Activated CD4-positive, alpha-beta T cell treated with anti-CD3 and anti-CD28 coated beads for 1 hour (primary cell): ENCODE measurements around the gene ANXA9.

Experiments
- DNase-seq: peaks from one replicate; pipeline ENCODE4 v3.0.0-alpha.2; 2020

Gene ANXA9

DNA sequence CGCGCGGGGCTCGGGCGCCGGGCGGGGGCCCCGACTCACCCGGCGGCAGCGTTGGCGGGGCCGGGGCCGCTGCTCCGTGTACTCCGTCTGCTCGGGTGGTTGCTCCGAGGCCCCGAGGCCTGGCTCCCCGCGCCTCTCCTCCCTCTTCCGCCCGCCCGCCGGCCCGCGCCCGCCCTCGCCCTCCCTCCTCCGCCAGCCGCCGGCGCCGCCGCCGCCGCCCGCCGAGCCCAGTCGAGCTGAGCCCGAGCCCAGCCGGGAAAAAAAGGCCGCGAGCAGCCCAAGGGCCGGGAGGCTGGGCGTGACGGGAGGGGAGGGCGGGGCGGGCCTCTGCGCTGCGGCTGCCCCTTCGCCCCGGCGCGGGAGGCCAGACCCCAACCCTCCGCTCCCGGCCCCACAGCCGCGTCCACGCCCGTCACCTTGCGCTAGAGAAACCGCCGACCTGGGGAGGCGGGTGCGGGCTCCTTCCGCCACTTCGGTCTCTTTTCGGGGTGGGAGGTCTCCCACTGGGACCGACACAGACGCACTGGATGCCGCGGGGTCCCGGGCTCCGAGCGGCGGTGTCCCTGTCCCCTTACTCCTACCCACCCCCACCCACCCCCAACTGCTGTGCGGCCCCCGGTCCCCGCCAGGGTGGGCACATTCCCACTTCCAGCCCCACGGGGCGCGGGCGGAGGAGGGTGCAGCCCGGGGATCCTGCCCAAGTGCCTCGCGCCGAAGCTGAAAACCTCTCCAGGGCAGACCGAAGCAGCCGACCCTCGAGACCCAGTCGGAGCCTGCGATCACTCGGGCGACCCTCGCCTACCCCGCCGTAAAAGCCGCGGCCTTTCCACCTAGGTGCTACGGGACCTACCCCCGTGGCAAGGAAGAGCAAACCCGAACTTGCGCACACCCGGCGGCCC, 7.3 kb upstream of the ANXA9 start, which contains the start of gene CERS2:
Gene CERS2 (minus strand): TSS at position 256 of the 899 bp plus-strand sequence. CDS start 5,745 bp downstream, outside the sequence.
- DNase-seq, result peak; percentile 66

DNA sequence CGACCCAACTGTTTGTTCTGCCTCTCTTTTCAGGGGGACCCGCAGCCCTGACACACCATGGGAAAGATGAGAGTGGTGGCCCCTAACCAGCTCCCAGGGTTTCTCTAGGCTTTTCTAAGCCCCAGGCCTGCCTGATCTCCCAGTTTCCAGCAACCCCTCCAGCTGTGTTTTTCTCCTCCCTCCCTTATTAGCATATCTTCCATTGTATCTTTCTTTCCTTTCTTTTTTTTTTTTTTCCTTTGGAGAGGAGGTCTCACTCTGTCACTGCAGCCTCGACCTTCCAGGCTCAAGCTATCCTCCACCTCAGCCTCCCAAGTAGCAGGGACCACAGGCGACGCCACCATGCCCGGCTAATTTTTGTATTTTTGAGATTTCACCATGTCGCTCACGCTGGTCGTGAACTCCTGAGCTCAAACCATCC, 5.7 kb upstream of the ANXA9 start:
- DNase-seq, result no peak

DNA sequence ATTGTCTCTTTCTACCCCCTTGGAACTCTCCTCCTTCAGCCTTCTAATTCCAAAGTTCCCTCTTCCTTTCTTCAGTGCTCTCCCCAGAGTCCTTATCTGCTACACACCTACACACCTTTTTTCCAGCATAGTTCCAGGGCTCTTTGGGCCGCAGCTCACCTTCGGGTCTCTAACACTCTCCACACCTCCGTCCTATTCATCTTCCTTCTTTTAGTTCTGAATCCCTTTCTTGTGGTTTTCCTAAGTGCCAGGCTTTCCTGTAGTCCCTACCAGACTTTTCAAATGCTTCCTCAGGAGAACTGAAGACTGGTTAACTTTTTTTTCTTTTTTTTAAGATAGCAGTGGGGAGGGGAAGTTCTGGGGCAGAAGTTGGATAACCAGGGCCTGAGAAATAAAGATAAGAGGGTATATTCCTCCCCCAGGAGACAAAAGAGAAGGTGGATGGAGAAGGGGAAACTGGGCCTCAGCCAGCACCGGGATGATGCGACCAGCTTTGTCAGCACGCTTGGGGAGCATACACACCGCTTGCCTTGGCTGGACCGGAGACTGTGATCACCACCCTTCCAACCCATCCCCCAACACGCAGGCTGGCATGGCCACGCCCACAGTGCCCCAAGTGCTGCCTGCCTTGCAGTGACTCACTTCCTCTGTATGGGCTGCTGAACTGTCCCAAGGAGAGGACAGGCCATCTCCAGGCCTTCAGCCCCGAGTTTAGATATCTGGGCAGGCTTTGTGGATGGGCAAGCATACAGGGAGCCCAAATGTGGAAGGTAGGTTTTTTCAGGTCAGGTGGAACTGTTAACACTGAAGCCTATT, 5.0 kb upstream of the ANXA9 start:
- peak; percentile 60 for DNase-seq

DNA sequence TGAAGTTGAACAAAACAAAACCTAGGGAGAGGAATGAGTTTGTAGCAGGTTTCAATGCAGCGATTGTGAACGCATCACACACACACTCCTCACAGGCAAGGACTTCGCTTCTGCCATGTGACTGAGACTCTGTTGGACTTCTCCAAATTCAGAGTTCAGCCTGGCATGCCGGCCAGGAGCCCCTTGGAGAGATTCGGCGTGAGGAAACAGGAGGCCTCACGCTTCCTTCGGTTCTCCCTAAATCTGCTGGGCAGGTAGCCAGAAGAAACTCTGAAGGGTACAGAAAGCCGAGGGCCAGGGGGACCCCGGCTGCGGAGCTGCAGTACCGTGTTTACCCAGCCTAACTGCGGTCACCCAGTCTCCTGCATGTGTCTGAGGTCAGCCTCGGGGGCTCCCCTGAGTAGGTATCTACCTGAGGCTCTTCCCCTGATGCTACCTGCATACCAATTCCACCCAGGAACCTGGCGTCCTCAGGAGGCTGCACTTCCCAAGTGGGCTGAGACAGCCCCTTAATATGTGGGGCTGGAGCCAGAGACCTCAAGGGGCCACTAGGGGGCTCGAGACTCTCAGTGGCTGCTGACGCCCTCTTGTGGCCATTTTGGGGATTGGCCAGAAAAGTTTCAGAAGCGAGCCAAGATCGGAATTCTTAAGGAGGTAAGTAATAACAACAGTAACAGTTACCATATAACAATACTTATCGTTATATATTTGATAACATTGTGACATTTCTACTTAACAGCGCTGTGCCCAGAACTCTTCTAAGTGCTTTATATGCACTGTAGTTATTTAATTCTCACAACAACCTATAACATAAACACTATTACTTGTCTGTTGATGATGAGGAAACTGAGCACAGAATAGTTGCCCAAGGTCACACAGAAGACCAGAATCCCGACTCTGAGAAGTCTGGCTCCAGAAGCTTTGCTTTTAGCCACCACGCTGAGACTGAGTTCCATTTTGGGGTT, 2.7 kb upstream of the ANXA9 start:
- DNase-seq, result peak; percentile 78

DNA sequence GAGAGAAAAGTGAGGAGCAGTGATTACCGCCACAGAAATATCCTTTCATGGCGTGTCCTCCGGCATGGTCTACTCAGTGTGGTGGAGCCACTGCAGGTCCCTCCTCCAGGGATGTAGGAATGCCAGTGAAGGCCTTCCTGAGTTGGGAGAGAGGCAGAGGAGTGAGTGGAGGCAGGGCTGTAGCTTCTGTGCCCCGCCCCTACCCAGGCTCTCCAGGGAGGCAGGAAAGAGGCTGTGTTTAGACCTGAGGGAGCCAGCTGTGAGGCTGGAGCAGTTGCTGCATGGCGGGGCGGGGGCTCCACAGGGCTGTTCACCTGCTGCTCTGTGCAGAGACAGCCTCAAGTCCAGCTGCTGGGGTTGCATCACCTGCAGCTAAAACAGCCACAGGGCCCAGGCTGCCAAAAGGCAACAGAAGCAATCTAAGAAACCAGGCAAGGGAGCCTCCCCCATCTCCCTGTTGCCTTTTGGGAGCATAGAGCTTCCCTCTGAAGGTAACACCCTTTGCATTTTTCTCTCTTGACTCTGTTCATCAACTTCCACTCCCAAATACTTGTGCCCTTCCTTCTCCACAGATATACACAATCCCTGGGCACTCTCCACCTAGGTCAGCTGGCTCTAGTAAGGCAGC, 801 bp upstream of the ANXA9 start:
- no peak for DNase-seq

DNA sequence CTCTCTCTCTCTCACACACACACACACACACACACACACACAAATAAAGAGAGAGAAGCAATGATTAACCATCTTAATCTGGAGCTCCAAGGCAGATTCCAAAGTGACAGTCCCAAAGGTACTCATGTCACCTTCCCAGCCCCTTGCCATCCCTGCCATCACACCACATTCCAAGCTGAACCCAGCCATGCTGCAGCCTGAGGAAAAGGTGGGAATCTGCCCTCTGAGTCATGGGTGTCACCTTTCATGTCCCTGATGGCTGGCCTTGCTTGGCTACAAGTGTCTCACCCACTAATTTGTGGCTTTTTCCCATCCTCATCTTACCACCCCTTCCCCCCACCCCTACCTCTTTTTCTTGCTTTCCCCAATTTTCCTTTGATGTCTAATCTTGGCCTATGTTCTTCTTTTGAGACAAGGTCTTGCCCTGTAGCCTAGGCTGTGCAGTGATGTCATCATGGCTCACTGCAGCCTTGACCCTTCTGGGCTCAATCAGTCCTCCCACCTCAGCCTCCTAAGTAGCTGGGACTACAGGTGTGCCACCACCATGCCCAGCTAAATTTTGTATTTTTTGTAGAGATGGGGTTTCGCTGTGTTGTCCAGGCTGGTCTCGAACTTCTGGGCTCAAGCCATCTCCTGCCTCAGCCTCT, 3.2 kb downstream of the ANXA9 start:
- no peak for DNase-seq

DNA sequence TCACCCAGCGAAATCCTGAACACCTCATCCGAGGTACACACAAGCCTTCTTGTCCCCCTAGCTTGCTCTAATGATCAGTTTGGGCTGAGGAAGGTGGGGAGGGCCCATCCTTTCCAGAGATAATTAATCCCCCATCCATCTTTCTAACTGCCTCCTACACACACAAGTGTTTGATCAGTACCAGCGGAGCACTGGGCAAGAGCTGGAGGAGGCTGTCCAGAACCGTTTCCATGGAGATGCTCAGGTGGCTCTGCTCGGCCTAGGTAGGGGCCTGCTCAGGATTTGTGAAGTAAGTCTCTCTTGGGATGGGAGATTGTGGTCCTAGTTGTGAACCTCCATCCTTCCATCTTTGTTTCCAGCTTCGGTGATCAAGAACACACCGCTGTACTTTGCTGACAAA, 5.8 kb downstream of the ANXA9 start:
- no peak for DNase-seq

DNA sequence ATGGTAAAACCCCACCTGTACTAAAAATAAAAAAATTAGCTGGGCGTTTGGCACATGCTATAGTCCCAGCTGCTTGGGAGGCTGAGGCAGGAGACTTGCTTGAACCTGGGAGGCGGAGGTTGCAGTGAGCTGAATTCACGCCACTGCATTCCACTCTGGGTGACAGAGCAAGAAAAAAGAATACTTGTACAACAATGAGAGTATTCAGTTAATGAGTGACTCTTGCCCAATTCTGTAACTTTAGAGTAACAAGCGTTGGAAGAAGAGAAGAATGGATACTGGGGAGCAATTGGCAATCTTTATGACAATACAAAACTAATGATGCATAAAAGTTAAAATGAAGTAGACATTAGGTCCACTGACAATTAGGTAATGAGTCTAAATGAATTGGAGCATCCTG, 10.5 kb downstream of the ANXA9 start:
- no peak for DNase-seq

DNA sequence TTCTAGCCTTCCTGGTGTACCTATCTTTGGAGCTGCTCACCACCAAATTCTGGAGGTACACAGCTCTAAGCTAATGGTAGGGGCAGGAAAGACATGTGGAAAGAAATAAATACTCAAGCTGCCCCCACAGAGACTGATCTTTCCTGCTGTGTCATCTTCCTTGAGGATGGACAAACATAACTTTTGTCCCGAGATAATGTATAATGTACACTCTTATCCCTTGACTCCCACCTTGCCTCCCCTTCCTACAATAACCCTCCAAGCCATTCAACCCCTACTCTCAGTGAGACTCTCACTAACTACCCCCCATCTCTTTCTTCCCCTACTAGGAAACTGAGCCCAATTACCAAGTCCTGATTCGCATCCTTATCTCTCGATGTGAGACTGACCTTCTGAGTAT, 12.2 kb downstream of the ANXA9 start:
- no peak for DNase-seq

DNA sequence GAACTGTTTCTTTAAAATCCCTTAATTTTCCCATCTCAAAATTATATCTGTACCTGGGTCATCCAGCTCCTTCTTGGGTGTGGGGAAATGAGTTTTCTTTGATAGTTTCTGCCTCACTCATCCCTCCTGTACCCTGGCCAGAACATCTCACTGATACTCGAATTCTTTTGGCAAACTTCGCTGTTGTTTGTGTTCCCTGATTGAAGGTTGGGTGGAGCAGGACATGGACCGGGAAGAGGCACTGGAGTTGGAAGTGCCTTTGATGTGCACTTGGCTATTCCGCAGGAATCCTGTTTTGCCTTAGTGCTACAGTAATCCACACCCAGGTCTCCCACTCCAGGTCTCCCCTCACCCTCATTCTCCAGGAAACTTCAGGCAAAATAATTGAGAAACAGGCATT, 13.4 kb downstream of the ANXA9 start:
- DNase-seq, result no peak

DNA sequence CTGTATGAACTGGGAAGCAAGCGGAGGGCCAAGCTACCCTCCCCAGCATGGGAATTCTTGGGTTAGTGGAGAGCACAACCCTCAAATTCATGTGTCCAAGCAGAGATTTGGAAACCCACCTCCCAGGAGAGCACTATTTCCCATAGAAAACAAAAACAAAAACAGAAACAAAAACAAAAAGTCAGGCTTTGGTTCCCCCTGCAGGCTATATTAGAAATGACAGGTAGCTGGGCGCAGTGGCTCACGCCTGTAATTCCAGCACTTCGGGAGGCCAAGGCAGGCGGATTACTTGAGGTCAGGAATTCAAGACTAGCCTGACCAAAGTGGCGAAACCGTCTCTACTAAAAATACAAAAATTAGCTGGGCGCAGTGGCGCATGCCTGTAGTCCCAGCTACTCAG, 13.8 kb downstream of the ANXA9 start:
- DNase-seq, result no peak

DNA sequence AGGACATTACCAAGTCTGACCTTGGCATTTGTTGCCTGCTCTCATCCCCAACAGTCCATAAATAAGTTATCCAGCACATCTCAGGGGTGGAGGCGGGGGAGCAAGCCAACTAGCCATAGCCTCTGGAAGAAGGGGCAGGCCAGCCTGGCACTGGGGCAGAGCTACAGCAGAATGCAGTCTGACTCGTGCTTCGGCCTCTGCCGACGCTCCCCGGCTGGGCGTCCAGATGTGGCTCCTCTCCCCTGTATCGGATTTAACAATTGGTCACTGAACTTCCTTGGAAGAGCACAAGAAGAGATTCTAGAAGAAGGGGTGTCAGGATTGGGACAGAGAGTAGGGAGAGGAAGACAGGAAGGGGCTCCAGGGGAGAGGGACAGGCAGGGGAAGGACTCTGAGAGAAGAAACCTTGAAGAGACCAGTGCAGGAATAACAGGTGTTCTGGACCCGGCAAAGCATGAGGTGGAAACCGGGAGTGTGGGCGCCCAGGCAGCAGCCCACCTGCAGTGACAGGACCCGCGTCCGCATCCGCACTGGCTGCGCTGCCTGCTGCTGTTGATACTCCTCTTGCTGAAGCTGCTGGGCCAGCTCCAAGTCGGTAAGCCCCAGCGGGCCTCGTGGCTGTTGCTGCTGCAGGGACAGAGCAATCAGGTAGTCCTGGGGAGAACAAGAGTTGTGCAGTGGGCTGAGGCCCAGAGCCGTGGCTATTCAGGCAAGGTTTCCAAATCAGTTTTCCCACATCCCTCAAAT, 15.2 kb downstream of the ANXA9 start:
- DNase-seq, result no peak

DNA sequence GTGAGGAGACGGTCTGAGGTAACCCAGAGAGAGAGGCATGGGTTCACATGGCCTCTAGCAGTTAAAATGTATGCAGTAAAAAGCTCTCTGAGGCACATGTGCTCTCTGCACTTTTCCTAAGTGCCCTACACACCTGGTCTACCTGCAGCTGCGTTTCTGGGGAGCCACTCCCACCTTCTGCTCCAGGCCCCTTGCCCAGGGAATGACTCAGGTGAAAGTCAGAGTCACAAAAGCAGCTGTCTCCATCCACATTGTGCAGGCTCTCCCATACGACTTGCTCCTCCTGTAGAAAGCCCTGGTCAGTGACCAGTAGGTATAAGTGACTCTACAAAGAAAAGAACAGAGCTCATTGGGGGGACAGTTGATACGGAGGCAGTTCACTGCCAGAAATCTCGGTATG, 15.9 kb downstream of the ANXA9 start:
- DNase-seq, result no peak

DNA sequence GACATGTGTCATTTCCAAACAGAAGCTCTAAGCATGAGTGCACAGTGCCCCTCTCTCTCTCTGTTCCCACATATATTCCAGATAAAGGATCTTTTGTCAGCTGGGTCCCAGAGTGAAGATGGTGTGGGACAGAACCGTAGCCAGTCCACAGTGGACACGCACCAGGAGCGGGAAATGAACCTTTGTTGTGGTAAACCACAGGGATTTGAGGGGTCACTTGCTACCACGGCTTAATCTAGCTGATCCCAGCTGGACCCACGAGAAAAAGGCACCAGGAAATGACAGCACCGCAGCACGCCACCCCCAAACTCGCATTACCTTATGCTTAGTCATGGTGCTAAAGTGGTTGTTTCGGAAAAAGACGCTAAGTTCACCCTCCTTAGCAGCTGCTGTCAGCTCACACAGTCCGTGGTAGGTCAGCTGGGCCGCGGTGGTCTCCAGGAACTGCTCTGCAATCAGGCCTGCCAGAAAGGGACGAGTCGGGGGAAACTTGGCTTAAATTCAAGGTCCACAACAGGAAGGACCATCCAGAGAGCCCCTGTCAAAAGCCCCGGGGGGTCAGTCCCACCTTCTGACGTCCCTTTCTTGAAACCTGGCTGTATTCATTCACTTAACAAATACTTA, 17.1 kb downstream of the ANXA9 start:
- DNase-seq, result no peak

DNA sequence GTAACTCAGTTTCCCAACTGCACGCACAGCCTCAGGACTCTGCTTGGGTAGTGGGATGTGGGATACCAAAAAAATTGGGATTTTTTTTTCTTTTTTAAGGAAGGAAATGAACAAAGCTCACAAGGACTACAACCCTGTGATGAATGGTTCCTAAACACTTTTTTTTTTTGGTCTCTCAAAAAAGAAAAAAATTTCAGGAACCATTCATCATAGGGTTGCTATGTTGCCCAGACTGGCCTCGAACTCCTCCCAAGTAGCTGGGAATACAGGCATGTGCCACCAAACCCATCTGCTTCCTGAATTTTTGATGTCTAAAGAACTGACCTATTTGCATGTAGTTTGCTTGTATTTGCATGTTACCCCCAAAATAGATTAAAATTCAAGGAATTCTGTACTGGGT, 17.8 kb downstream of the ANXA9 start:
- no peak for DNase-seq

DNA sequence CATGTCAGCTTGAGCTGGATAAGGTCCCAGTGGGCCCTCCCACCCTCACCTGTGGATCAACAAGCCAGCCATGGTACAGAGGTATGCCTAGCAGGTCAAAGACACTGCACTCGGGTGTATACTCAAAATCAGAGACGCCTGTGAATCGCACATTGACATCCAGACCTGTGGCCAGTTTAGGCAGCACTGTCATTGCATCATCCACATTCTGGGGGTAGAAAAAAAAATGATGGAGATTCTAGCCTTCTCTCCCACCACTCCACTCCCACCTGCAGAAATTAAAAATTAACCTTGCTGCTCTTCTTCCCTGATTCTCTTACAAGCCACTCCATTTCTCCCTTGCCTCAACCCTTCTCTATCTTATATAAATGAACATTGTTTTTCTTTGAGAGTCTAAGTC, 18.3 kb downstream of the ANXA9 start:
- no peak for DNase-seq

DNA sequence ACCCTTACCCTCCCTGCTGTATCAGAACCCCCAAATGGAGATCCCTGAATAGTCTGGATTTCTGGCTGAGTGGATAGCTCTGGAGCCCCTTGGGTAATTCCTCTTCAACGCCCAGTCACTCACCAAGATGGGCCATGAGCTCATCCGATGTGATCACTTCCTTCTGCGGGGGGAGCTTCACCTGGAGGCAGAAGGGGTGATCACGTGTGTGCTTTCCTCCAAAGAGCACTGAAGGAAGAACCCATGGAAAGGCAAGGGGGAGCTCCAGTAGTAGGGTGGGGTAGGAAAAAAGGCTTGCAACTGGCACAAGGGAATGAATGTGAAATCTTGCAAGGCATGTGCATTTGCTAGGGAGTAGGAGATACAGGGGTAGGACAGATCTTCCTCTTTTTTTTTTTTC, 19.5 kb downstream of the ANXA9 start:
- no peak for DNase-seq

DNA sequence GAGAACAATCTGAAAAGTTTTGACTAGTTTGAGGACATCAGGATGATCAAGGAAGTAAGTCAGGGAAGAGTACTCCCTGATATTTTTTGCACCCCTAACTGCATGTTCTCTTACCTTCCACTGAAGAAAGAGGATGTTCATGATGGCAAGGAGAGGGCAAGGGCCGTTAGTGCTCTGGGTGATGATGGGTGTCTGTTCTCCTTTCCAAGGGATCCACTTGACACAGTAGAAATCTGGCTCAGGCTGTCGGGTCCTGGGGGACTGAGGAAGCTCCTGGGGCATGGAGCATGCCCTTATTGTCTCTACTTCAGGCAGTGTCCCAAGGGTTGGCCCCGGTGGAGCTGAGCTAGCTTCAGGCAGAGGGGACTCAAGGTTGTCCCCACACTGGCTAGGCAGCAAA, 20.0 kb downstream of the ANXA9 start:
- DNase-seq, result no peak

DNA sequence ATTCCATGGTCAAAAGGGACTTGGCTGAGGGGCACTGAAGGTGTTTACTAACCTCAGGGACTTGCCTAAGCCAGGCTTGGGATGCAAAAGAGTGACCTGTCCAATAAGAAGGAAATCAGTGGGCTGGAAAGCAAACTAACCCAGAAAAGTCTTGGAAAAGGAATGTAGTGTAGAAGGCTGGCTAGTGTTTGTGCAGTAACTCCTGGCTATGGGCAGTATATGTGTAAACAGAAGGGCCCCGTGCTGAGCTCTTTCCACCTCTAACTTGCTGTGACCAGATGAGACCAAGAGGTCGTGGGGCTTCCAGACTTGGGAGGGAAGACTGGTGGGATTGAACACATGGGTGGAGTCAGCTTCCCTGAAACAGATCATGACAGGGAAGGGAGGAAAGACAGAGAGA, 20.5 kb downstream of the ANXA9 start:
- no peak for DNase-seq

DNA sequence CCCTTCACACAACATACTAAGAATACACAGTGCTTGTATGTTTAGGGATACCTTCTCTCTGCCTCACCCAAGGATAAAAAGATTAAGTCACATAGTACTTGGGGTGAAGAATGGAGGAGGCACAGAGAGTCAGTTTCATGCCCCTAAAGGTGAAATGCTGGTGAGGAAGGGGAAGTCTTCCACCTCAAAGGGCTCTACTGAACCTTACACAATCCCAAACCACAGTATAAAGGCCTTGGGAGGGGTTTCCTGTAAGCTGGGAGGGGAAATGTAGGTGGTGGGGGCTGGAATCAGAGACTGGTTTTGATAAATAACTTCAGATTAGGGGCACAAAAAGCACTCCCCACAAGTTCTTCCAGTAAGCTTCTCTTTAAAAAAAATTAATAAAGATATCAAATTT, 21.1 kb downstream of the ANXA9 start:
- no peak for DNase-seq
